DOHH2 (cell line): ENCODE results near the gene GRM4.

Source experiments
- EZH2phosphoT487 ChIP-seq: fragments of 200-600 bp; sonication (generic); IDR thresholded peaks from 2 replicates; pipeline ENCODE4 v1.6.1; 2017; ENCODE audit warnings: borderline replicate concordance, mild to moderate bottlenecking, antibody characterized with exemption, low read length, moderate library complexity, mixed read lengths
- TF ChIP-seq, protein P1 (sequence below): fragments of 200-600 bp; sonication (generic); IDR thresholded peaks from one replicate; pipeline ENCODE4 v1.5.1; 2014; ENCODE audit warnings: antibody characterized with exemption, mild to moderate bottlenecking, low read depth, low read length; ENCODE audit not compliant: poor library complexity, severe bottlenecking

DNA sequence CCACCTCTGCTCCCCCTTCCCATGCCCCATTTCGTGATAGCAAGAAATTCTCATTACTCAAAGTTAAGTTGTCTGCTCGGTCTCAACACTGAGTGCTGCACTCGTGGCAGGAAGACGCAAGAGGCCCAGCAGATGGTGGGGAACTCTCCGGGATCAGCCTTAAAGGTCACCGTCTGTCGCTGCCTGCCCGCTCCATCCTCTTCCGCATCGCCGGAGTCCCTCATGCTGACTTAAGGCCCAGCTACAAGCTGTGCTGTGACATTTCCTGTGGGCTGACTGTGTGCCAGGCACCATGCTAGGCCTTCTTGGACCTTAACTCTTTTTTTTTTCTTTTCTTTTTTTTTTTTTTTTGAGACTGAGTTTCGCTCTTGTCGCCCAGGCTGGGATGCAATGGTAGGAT is 17.8 kb downstream of the GRM4 start:
- TF ChIP-seq, protein P1, sequence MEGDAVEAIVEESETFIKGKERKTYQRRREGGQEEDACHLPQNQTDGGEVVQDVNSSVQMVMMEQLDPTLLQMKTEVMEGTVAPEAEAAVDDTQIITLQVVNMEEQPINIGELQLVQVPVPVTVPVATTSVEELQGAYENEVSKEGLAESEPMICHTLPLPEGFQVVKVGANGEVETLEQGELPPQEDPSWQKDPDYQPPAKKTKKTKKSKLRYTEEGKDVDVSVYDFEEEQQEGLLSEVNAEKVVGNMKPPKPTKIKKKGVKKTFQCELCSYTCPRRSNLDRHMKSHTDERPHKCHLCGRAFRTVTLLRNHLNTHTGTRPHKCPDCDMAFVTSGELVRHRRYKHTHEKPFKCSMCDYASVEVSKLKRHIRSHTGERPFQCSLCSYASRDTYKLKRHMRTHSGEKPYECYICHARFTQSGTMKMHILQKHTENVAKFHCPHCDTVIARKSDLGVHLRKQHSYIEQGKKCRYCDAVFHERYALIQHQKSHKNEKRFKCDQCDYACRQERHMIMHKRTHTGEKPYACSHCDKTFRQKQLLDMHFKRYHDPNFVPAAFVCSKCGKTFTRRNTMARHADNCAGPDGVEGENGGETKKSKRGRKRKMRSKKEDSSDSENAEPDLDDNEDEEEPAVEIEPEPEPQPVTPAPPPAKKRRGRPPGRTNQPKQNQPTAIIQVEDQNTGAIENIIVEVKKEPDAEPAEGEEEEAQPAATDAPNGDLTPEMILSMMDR = no peak
- no peak for TF ChIP-seq EZH2phosphoT487
